HUES6 (cell line): ENCODE measurements around the gene KCNK15.

Experiments
- H3K27ac ChIP-seq: 2 replicates; pipeline ENCODE4 v1.7.0; 2013; ENCODE audit warnings: low read depth, mild to moderate bottlenecking, low read length, inconsistent platforms
- H3K27me3 ChIP-seq: 2 replicates; pipeline ENCODE4 v1.6.1; 2013; ENCODE audit warnings: low read length; ENCODE audit not compliant: control insufficient read depth, insufficient read depth
- H3K36me3 ChIP-seq: 2 replicates; pipeline ENCODE4 v1.6.1; 2013; ENCODE audit warnings: low read length; ENCODE audit not compliant: control insufficient read depth, insufficient read depth
- H3K4me1 ChIP-seq: 2 replicates; pipeline ENCODE4 v1.6.1; 2013; ENCODE audit warnings: low read length; ENCODE audit not compliant: control insufficient read depth, insufficient read depth
- H3K4me3 ChIP-seq: 2 replicates; pipeline ENCODE4 v1.5.1; 2013; ENCODE audit warnings: low read depth, low read length
- H3K9ac ChIP-seq: one replicate; pipeline ENCODE4 v1.6.1; 2013; ENCODE audit warnings: mild to moderate bottlenecking, low read length
- H3K9me3 ChIP-seq: 2 replicates; pipeline ENCODE4 v1.6.1; 2013; ENCODE audit warnings: low read depth, low read length; ENCODE audit not compliant: control insufficient read depth, insufficient read depth

KCNK15 gene

DNA sequence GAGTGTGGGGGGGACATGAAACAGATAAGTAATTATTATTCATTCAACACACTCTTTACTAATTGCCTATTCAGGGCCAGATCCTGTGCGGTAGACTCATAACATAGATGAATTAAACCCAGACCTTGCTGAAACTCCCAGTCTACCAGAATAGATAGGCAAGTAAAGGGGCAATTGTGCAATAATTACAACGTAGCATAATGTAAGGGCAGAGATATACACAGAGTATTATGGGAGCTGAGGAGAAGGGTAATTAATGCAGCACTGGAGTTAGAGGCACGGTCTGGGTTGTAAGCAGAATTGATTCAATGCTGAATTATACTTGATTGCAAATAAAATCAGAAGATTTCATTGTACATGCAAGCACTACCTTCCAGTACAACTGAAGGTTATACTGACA, 35.5 kb downstream of the KCNK15 start:
- H3K27me3 ChIP-seq = no peaks in the 10 kb centered on the region
- H3K9me3 ChIP-seq = no peaks in the 10 kb centered on the region
- H3K4me3 ChIP-seq = no peak overlapping the region
- peaks cover 20% of the 10 kb centered on the region for H3K4me1 ChIP-seq
- H3K9ac ChIP-seq = no peak overlapping the region
- H3K27ac ChIP-seq = no peak overlapping the region
- no peaks in the 10 kb centered on the region for H3K36me3 ChIP-seq

DNA sequence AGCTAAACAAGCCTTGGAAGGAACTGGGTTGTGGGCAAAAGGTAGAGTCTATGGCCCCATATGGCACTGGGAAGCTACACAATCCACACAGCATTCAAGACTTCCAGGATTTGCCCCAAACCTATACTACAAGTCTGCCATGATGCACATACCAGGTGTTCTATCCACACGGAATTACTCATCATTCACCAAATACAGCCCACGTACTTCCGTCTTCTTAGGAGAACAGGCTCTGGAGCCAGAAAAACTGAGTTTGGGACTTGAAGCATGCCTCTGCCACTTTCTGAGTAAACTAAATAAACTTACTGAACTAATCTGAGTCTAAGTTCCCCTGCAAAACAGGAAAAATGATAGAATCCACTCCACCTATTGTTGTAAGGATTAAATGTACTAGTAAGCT, 36.1 kb downstream of the KCNK15 start:
- Histone ChIP-seq H3K4me1 (peaks cover 23% of the 10 kb centered on the region), H3K4me3 (no peak overlapping the region), H3K9me3 (no peaks in the 10 kb centered on the region), H3K36me3 (no peaks in the 10 kb centered on the region), H3K27me3 (no peaks in the 10 kb centered on the region), H3K27ac (no peak overlapping the region), H3K9ac (no peak overlapping the region)

DNA sequence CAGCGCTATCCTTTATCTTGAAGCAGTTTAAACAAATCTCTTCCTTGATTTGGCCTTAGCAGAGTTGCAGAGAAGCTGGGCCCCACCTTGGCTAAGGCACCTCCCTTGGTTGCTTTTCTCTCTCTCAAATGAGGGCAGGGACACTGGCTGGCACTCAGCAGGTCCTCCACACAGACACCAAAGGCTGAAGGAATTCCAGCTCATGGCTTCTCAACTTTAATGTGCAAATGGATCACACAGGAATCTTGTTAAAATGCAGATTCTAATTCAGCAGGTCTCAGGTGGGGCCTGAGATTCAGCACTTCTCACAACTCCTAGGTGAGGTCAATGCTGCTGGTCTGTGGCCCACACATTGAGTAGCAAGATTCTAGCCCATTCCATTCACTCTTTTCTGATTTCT, 39.0 kb downstream of the KCNK15 start:
- no peaks in the 10 kb centered on the region for H3K9me3 ChIP-seq
- H3K27me3 ChIP-seq = no peaks in the 10 kb centered on the region
- H3K36me3 ChIP-seq = no peaks in the 10 kb centered on the region
- no peak overlapping the region for H3K9ac ChIP-seq
- no peak overlapping the region for H3K27ac ChIP-seq
- peaks cover 23% of the 10 kb centered on the region for H3K4me1 ChIP-seq
- no peak overlapping the region for H3K4me3 ChIP-seq

DNA sequence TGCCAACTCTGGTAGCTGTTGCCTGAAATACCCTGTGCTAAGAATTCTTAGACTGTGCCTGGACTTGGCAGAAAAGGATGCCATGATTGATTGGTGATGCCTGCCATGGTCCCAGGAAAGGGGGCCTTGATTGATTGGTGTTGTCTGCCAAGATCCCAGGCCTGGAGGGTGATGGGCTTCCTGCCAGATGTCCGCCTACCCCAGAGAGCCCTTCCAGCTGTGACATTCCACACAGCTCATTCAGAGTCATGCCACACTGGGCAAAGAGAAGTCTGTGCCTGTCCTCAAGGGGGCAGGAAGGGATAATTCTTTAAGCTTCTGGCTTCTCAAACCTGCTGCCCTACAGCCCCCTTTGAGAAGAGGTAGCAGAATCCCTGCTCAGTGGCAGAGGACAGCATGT, 40.1 kb downstream of the KCNK15 start:
- Histone ChIP-seq H3K4me1 (peaks cover 23% of the 10 kb centered on the region), H3K9ac (no peak overlapping the region), H3K27ac (no peak overlapping the region), H3K4me3 (no peak overlapping the region), H3K9me3 (no peaks in the 10 kb centered on the region), H3K27me3 (no peaks in the 10 kb centered on the region), H3K36me3 (no peaks in the 10 kb centered on the region)

DNA sequence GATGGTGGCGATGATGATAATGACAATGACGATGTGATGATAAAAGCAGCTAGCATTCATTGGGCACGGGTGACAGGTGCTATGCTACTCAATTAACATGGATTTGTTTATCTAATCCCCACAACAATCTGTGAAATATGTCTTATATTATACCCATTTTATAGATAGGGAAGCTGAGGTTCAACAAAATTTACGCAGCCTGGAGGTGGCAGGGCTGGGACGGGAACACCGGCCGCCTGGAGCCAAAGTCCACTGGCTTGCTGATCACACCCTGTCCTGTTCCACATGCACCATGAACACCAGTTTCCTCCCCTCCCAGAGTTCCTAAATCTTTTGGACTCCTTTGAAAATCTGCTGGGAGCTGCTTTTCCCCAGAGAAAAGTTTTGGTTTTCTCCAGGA, 41.6 kb downstream of the KCNK15 start:
- no peak overlapping the region for H3K27ac ChIP-seq
- H3K4me3 ChIP-seq = no peak overlapping the region
- H3K4me1 ChIP-seq = peaks cover 23% of the 10 kb centered on the region
- H3K36me3 ChIP-seq = no peaks in the 10 kb centered on the region
- no peaks in the 10 kb centered on the region for H3K9me3 ChIP-seq
- H3K9ac ChIP-seq = no peak overlapping the region
- no peaks in the 10 kb centered on the region for H3K27me3 ChIP-seq

DNA sequence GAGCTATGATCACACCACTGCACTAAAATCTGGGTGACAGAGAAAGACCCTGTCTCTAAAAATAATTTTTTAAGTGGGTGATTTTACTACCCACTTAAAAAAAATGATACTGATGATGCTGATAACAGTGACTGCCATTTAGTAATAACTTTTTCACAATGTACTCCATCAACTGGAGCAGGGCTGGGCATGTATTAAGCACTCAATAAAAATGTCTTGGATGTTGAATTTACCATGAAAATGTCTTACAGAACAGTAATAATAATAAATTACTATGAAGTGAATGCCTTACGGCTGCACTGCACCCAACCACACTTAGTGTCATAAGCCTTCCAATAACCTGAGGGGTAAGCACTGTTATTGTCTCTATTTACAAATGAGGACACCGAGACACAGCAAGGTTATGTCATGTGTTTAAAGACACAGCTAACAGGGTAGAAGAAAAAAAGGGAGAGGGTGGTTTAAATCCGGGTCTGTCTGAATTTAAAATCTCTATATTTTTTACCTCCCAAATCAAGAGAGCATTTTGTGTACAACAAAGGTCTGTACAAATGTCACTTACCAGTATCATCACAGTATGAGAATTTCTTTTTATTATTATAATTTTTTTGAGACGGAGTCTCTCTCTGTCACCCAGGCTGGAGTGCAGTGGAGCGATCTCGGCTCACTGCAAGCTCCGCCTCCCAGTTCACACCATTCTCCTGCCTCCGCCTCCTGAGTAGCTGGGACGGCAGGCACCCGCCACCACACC, 43.2 kb downstream of the KCNK15 start:
- Histone ChIP-seq H3K9ac (no peak overlapping the region), H3K36me3 (no peaks in the 10 kb centered on the region), H3K4me3 (no peak overlapping the region), H3K4me1 (peaks cover 23% of the 10 kb centered on the region), H3K27me3 (no peaks in the 10 kb centered on the region), H3K27ac (no peak overlapping the region), H3K9me3 (no peaks in the 10 kb centered on the region)

DNA sequence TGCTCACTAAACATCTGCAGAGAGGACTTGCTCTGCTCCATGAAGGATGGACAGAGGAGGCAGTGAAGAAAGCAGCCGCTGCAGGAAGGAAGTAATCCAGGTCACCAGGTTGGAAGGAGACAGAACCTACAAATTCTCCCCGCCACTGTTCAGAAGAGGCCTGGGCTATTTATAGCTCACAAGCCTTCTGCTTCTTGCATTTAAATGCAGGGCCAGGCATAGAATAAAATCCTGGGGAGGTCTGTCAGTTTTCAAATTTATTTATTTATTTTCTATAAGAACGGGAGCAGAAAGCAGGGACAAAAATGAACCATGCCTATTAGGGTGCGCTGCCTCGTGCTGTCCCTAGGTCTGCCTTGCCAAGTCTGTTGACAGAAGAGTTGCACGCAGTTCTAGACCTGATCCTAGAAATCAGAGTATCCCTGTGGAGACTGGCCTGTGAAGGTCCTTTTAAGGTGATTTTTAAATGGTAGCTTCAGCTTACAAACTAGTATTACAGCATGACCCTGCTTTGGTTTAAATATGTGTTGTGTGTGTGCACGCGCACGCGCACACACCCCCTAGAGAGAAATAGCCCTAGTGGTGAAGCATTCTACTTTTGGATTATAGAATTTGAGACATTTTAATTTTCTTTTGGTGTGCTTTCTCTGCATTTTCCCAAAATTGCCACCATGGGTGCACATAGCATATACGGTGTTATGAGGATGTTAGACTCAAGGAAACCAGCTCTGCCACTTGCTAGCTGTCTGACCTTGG, 45.2 kb downstream of the KCNK15 start:
- Histone ChIP-seq H3K4me1 (peaks cover 5% of the 10 kb centered on the region), H3K9me3 (no peaks in the 10 kb centered on the region), H3K27ac (no peak overlapping the region), H3K9ac (no peak overlapping the region), H3K36me3 (no peaks in the 10 kb centered on the region), H3K27me3 (no peaks in the 10 kb centered on the region), H3K4me3 (no peak overlapping the region)

DNA sequence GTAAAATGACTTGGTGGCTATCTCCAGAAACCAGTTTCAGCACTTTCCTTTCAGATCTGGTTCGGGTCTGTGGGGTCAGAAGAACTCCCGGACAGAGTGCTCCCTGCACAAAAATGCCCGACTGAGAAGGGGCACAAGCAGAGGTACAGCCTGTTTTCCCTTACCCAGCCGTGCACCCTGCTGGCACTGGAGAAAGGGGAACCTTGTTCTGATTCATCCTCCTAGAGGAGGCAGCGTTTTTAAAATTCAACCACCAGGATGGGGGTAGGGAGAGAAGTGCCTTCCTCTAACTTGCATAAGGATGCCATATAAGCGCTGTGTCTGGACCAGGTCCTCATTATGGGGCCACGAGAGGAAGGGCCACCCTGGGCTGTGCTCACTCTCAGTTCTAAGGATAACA, 47.1 kb downstream of the KCNK15 start:
- Histone ChIP-seq H3K9ac (no peak overlapping the region), H3K27me3 (no peaks in the 10 kb centered on the region)

DNA sequence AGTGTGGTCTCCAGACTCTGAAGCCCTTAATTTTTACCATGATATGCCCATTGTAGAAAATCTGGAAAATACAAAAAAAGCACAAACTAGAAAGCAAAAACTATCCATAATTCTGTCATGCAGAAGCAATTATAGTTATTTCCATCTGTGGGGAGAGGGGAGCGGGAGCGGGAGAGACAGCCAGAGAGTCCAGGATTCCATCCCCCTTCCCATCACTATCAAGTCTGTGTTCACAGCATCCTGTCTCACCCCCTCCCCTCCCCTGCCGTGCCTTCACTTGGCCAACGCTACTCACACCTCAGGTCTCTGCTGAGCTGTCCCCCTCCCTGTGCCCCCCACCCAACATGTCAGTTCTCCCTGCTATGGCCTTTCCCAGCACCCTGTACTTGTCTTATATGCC, 50.2 kb downstream of the KCNK15 start:
- H3K9me3 ChIP-seq = no peaks in the 10 kb centered on the region
- H3K4me3 ChIP-seq = no peak overlapping the region
- H3K36me3 ChIP-seq = no peaks in the 10 kb centered on the region
- no peaks in the 10 kb centered on the region for H3K27me3 ChIP-seq
- no peak overlapping the region for H3K9ac ChIP-seq
- no peak overlapping the region for H3K27ac ChIP-seq
- peaks cover 10% of the 10 kb centered on the region for H3K4me1 ChIP-seq

More for the DNA sequence above, 47.1 kb downstream of the KCNK15 start:
- no peaks in the 10 kb centered on the region for H3K9me3 ChIP-seq
- H3K4me3 ChIP-seq = no peak overlapping the region
- H3K27ac ChIP-seq = no peak overlapping the region
- peaks cover 10% of the 10 kb centered on the region for H3K4me1 ChIP-seq
- H3K36me3 ChIP-seq = no peaks in the 10 kb centered on the region

DNA sequence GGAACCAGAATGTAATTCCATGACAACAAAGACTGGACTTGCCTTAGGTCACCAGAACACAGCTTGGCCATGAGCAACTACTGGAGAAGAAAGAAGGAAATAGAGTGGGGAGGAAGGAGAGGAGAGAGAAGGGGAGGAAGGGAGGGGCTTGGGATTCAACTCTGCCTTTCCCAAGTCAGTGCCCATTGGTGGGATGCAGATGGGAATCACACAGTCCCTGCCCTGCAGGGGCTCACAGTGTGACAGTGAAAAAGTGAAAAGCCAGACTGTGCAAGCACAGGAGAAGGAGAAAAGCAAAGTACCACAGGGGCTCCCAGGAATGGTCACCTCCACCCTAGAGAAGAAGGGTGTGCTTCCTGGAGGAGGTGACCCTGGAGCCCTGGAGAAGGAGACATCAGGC, 50.6 kb downstream of the KCNK15 start:
- Histone ChIP-seq H3K27ac (no peak overlapping the region), H3K36me3 (no peaks in the 10 kb centered on the region), H3K9me3 (no peaks in the 10 kb centered on the region), H3K4me3 (no peak overlapping the region), H3K4me1 (peaks cover 10% of the 10 kb centered on the region), H3K27me3 (no peaks in the 10 kb centered on the region), H3K9ac (no peak overlapping the region)

DNA sequence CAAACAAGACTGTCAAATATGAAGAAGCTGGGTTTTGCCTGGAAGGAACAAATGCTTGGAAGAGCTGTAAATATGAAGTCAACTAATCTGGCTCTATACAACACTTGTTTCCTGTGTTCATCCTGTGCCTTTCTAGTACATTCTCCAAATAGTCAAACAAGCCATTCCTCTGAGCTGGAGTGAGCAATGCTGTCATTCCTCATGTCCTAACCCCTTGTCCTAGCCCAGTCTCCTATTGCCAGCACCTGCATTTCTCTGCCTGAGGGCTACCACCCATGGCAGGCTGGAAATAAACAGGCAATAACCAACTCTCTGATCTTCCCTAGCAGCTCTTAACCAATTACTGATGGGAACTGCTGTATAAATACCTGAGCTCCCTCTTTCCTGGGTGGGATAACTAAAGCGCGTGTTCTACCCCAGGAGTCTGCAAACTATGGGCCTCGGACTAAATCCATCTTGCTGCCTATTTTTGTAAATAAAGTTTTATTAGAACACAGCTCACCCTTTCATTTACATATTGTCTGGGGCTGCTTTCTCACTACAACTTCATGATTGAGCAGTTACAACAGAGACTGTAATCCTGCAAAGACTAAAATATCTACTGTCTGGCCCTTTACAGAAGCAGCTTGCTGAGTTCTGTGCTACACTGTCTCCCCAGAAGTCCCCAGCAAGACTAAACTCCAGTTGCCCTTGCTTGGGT, 51.2 kb downstream of the KCNK15 start:
- Histone ChIP-seq H3K27me3 (no peaks in the 10 kb centered on the region), H3K9me3 (no peaks in the 10 kb centered on the region), H3K36me3 (no peaks in the 10 kb centered on the region), H3K4me3 (no peak overlapping the region), H3K9ac (no peak overlapping the region), H3K4me1 (peaks cover 10% of the 10 kb centered on the region), H3K27ac (no peak overlapping the region)
